Measurements from ENCODE around the gene VPS33B. TPM values are rescaled to one million over a fixed set of nuclear protein-coding genes. Genes with fewer than 3 reads are reported as not detected.

VPS33B gene
- total RNA-seq, 1 donor from 2014 or later = 9.7 TPM

DNA sequence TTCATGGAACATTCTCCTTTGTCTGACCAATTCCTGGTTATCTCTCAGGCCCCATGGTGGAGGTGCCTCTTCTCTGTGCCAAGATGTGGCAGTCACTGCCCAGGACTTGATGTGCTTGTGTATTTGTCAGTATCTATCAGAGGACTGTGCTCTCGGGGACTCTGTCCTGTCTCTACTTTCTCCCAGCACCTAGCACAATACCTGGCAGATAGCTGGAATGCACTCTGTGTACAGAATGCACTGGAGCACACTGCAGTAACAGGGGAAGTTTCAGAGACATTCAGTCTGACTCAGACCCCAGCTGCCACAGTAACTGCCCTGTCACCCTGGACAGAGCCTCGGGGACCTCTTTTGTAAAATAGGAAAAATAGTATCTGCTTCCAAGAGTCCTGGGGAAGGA is 43.1 kb upstream of the VPS33B start:
- Histone ChIP-seq H3K9me3 (ENCODE audit: insufficient read depth, low read depth, low read length) (no peaks in the 10 kb centered on the region), H3K9ac (ENCODE audit: low read length) (no peak overlapping the region), H4K20me1 (ENCODE audit: insufficient read depth, low read length) (no peaks in the 10 kb centered on the region), H2AFZ (ENCODE audit: low read depth, low read length) (no peak overlapping the region), H3K4me2 (ENCODE audit: low read length) (no peak overlapping the region), H3K27ac (ENCODE audit: low read depth, low read length) (no peak overlapping the region), H3K4me3 (ENCODE audit: insufficient read depth, low read depth, low read length) (no peak overlapping the region), H3K27me3 (ENCODE audit: insufficient read depth, low read length) (no peaks in the 10 kb centered on the region), H3K79me2 (ENCODE audit: insufficient read depth, low read length) (no peaks in the 10 kb centered on the region), H3K4me1 (ENCODE audit: insufficient read depth, low read length) (no peaks in the 10 kb centered on the region), H3K36me3 (ENCODE audit: insufficient read depth, low read length) (no peaks in the 10 kb centered on the region)
- Mint-ChIP-seq H3K9me3 (ENCODE audit: unreplicated experiment) (peaks cover 8% of the 10 kb centered on the region), H3K36me3 (ENCODE audit: low read depth, unreplicated experiment) (no peaks in the 10 kb centered on the region), H3K27ac (ENCODE audit: unreplicated experiment) (no peak overlapping the region), H3K27me3 (ENCODE audit: low read depth, unreplicated experiment) (no peaks in the 10 kb centered on the region), H3K4me3 (ENCODE audit: unreplicated experiment) (no peak overlapping the region), H3K4me1 (ENCODE audit: low read depth, unreplicated experiment) (no peaks in the 10 kb centered on the region)
- DNase-seq (ENCODE audit: low read depth) (no peak), FAIRE-seq (no peak)
- TF ChIP-seq EZH2 (IDR thresholded peaks at IDR 0.05; ENCODE audit: insufficient read depth, low read length) = no peak
- TF ChIP-seq CTCF (IDR thresholded peaks at IDR 0.05; ENCODE audit: insufficient read depth, low read depth, low read length) = no peak

GRCh38 chr15:91061997-91062396 is 39.6 kb upstream of the VPS33B start:
- Mint-ChIP-seq H3K27ac (ENCODE audit: unreplicated experiment) (no peak overlapping the region), H3K9me3 (ENCODE audit: unreplicated experiment) (peaks cover 5% of the 10 kb centered on the region), H3K36me3 (ENCODE audit: low read depth, unreplicated experiment) (no peaks in the 10 kb centered on the region), H3K4me1 (ENCODE audit: low read depth, unreplicated experiment) (no peaks in the 10 kb centered on the region), H3K27me3 (ENCODE audit: low read depth, unreplicated experiment) (peaks cover 15% of the 10 kb centered on the region), H3K4me3 (ENCODE audit: unreplicated experiment) (no peak overlapping the region)
- Histone ChIP-seq H3K27ac (ENCODE audit: low read depth, low read length) (no peak overlapping the region), H3K9me3 (ENCODE audit: insufficient read depth, low read depth, low read length) (no peaks in the 10 kb centered on the region), H3K79me2 (ENCODE audit: insufficient read depth, low read length) (no peaks in the 10 kb centered on the region), H3K9ac (ENCODE audit: low read length) (no peak overlapping the region), H3K4me1 (ENCODE audit: insufficient read depth, low read length) (no peaks in the 10 kb centered on the region), H3K36me3 (ENCODE audit: insufficient read depth, low read length) (no peaks in the 10 kb centered on the region), H3K4me3 (ENCODE audit: insufficient read depth, low read depth, low read length) (no peak overlapping the region), H3K4me2 (ENCODE audit: low read length) (no peak overlapping the region), H3K27me3 (ENCODE audit: insufficient read depth, low read length) (peaks cover 4% of the 10 kb centered on the region), H4K20me1 (ENCODE audit: insufficient read depth, low read length) (no peaks in the 10 kb centered on the region), H2AFZ (ENCODE audit: low read depth, low read length) (no peak overlapping the region)
- no peak for FAIRE-seq
- no peak for TF ChIP-seq EZH2 (IDR thresholded peaks at IDR 0.05; ENCODE audit: insufficient read depth, low read length)
- no peak for TF ChIP-seq CTCF (IDR thresholded peaks at IDR 0.05; ENCODE audit: insufficient read depth, low read depth, low read length)
- no peak for DNase-seq (ENCODE audit: low read depth)

- Histone ChIP-seq H3K4me1 (ENCODE audit: insufficient read depth, low read length) (no peaks in the 10 kb centered on the region), H3K27ac (ENCODE audit: low read depth, low read length) (no peak overlapping the region), H3K9me3 (ENCODE audit: insufficient read depth, low read depth, low read length) (no peaks in the 10 kb centered on the region), H2AFZ (ENCODE audit: low read depth, low read length) (no peak overlapping the region), H4K20me1 (ENCODE audit: insufficient read depth, low read length) (no peaks in the 10 kb centered on the region), H3K4me2 (ENCODE audit: low read length) (no peak overlapping the region), H3K36me3 (ENCODE audit: insufficient read depth, low read length) (no peaks in the 10 kb centered on the region), H3K27me3 (ENCODE audit: insufficient read depth, low read length) (peaks cover 6% of the 10 kb centered on the region), H3K9ac (ENCODE audit: low read length) (no peak overlapping the region), H3K4me3 (ENCODE audit: insufficient read depth, low read depth, low read length) (no peak overlapping the region), H3K79me2 (ENCODE audit: insufficient read depth, low read length) (no peaks in the 10 kb centered on the region)
- Mint-ChIP-seq H3K4me1 (ENCODE audit: low read depth, unreplicated experiment) (no peaks in the 10 kb centered on the region), H3K27ac (ENCODE audit: unreplicated experiment) (no peak overlapping the region), H3K9me3 (ENCODE audit: unreplicated experiment) (peaks cover 5% of the 10 kb centered on the region), H3K36me3 (ENCODE audit: low read depth, unreplicated experiment) (no peaks in the 10 kb centered on the region), H3K27me3 (ENCODE audit: low read depth, unreplicated experiment) (peaks cover 18% of the 10 kb centered on the region), H3K4me3 (ENCODE audit: unreplicated experiment) (no peak overlapping the region)
- FAIRE-seq (no peak), DNase-seq (ENCODE audit: low read depth) (no peak)
- TF ChIP-seq EZH2 (IDR thresholded peaks at IDR 0.05; ENCODE audit: insufficient read depth, low read length) (no peak), CTCF (IDR thresholded peaks at IDR 0.05; ENCODE audit: insufficient read depth, low read depth, low read length) (no peak)
Observed at GRCh38 chr15:91061230-91061629, 38.8 kb upstream of the VPS33B start.
